Measurements from ENCODE around the gene GMPPB.
A peak's percentile ranks its signal among the peaks of the same experiment; 100 is the strongest.
"Not testable (repeated sequence)": the region's sequence is repeated elsewhere in the genome, so short reads cannot be mapped to it uniquely, and the experiment has no call there.

GMPPB gene

GRCh38 chr3:49723628-49724551 lies at the start of gene GMPPB:
Gene GMPPB, minus strand, starts transcription at chr3:49723951. Its CDS starts 225 bp downstream, at chr3:49723726.
- peak; percentile 97 for DNase-seq (ENCODE audit: low read depth)

DNA sequence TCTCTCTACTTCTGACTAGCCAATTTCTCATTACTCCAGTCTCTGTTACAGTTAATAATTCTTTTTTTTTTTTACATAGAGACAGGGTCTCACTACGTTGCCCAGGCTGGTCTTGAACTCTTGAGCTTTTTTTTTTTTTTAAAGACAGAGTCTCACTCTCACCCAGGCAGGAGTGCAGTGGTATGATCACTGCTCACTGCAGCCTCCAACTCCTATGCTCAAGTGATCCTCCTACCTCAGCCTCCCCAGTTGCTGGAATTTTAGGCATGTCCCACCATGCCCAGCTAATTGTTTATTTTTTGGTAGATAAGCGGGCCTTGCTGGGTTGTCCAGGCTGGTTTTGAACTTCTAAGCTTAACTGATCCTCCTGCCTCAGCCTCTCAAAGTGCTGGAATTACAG lies 49.0 kb upstream of the GMPPB start:
- no peak for DNase-seq (ENCODE audit: low read depth)

DNA sequence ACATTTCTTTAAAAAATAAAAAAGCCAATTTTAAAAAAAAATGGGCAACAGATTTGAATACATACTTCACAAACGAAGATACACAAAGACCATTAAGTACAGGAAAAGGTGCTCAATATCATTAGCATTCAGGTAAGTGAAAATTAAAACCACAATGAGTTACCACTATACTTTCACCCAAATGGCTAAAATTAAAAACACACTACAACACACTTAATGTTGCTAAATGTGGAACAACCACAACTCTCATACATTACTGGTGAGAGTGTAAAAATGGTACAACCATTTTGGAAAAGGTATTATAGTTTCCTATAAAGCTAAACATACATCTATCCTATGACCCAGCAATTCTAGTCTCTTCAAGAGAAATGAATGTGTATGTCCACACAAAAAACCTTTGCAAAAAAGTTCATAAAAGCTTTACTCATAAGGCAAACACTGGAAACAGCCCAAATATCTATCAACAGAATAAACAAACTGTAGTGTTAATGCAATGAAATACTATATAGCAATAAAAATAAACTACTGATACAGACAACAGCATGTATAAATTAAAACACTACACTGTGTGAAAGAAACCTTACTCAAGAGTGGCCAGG lies 47.7 kb upstream of the GMPPB start:
- DNase-seq (ENCODE audit: low read depth), result no peak

DNA sequence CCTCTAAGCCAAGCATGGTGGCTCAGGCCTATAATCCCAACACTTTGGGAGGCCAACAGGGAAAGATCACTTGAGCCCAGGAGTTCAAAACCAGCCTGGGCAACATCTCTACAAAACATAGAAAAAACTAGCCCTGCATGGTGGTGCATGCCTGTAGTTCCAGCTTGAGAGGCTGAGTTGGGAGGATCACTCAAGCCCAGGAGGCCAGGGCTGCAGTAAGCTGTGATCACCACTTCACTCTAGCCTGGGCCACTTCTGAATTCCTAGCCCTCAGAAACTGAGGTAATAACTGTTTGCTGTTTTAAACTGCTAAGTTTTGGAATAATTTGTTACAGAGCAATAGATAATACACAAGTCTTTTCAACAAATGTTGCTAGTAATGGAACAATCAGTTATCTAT lies 46.2 kb upstream of the GMPPB start:
- no peak for DNase-seq (ENCODE audit: low read depth)

DNA sequence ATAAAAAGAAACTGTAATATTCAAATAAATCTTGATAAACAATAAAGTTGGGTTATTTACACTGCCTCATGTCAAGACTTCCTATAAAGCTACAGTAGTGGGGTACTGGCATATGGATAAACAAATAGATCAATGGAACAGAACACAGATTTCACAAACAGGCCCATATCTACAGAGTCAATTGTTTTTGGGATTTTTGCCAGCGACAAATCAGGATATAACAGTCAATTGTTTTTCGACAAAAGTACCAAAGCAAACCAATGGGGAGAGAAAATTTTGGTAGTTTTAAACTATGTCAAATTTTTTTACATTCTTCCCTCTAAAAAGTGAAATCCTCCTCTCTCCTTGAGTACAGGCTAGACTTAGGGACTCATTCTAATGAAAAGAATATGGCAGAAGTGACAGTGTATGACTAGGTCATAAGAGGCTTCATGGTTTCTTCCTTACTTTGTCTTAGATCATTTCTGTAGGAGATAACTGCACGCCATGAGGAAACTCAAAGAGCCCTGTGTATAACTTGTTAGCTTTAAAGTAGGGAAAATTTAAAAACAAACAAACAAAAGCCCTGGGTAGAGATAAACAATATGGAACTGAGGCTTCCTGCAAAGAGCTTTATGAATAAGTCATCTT lies 45.6 kb upstream of the GMPPB start:
- no peak for DNase-seq (ENCODE audit: low read depth)

DNA sequence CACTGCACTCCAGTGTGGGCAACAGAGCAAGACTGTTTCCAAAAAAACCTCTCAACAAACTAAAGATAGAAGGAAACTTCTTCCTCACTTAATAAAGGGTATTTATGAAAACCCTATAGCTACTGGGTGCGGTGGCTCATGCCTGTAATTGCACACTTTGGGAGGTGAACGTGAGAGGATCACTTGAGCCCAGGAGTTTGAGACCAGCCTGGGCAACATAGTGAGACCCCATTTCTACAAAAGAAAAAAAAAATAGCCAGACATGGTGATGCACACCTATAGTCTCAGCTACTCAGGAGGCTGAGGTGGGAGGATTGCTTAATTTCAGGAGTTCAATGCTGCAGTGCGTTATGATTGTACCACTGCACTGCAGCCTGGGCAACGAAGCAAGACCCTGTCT lies 40.2 kb upstream of the GMPPB start:
- DNase-seq (ENCODE audit: low read depth), result no peak

GRCh38 chr3:49761661-49762060 lies 37.9 kb upstream of the GMPPB start:
- no peak for DNase-seq (ENCODE audit: low read depth)

- no peak for DNase-seq (ENCODE audit: low read depth)
Measured at GRCh38 chr3:49759226-49759625, 35.5 kb upstream of the GMPPB start.

GRCh38 chr3:49757197-49757596 lies 33.4 kb upstream of the GMPPB start:
- DNase-seq (ENCODE audit: low read depth), result no peak

- no peak for DNase-seq (ENCODE audit: low read depth)
Measured at GRCh38 chr3:49756036-49756435, 32.3 kb upstream of the GMPPB start.

DNA sequence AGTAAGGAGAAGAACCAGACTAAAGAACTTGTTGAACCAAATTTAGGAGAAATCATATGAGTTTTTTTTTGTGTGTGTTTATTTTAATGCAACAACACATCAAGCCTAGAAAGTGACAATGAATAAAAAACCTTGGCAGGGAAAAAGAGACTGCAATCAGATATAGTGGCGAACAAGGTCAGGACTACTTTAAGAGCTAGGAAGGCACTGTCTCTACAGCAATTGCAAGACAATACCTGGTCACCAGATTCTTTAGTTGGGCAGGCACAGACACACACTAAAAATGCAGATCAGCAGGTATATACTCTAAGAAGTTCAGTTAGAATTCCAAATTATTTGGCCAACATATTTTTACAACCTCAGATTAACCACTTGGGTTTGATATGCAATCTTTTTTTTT lies 30.8 kb upstream of the GMPPB start:
- no peak for DNase-seq (ENCODE audit: low read depth)

GRCh38 chr3:49751501-49751900 lies 27.8 kb upstream of the GMPPB start:
- DNase-seq (ENCODE audit: low read depth), result no peak

DNA sequence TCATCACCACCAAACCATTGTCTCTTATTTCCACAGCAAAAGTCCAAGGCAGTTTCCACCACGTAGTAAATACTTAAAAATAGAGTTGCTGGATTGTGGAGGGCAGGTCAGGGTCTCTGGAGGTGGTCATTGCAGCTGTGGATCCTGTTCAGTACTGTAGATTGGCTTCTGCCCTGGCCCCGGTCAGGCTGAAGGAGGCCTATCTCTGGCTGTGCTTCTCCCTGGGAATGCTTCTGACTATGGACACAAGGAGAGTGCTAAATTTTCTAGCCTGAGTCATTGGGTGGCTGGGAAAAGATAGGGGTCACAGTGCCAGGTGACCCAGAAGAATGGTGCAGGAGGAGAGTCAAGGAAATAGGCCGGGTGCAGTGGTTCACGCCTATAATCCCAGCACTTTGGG lies 26.3 kb upstream of the GMPPB start:
- DNase-seq (ENCODE audit: low read depth), result peak; percentile 24

DNA sequence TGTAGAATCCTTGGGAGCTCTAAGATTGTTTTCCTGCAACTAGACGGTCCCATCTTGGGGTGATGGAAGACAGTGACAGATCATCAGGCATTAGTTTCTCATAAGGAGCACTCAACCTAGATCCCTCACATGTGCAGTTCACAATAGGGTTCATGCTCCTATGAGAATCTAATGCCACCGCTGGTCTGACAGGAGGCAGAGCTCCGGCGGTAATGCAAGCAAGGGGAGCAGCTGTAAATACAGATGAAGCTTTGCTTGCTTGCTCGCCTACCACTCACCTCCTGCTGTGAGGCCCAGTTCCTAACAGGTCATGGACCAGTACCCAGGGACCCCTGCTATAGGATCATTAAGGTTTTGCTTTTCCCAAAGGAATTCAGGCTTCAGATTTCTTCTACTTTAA lies 25.1 kb upstream of the GMPPB start:
- not testable (repeated sequence) for DNase-seq (ENCODE audit: low read depth)

GRCh38 chr3:49747792-49748480 lies 24.2 kb upstream of the GMPPB start:
- DNase-seq (ENCODE audit: low read depth), result peak; percentile 88

DNA sequence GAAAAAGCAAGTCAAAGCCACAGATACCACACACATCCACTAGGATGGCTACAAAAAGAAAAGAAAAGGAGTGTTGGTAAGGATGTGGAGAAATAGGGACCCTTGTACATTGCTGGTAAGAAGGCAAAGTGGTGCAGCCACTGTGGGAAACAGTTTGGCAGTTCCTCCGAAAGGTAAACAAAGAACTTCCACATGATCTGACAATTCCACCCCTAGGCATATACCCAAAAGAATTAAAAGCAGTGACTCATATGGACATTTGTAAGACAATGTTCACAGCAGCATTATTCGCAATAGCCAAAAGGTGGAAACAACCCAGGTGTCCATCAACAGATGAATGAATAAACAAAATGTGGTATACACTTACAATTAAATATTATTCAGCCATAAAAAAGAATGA lies 22.2 kb upstream of the GMPPB start:
- DNase-seq (ENCODE audit: low read depth), result peak; percentile 55

GRCh38 chr3:49740427-49740826 lies 16.7 kb upstream of the GMPPB start:
- DNase-seq (ENCODE audit: low read depth), result no peak

GRCh38 chr3:49738067-49738713 lies 14.4 kb upstream of the GMPPB start:
- DNase-seq (ENCODE audit: low read depth), result no peak

GRCh38 chr3:49734752-49735151 lies 11.0 kb upstream of the GMPPB start:
- DNase-seq (ENCODE audit: low read depth), result no peak

DNA sequence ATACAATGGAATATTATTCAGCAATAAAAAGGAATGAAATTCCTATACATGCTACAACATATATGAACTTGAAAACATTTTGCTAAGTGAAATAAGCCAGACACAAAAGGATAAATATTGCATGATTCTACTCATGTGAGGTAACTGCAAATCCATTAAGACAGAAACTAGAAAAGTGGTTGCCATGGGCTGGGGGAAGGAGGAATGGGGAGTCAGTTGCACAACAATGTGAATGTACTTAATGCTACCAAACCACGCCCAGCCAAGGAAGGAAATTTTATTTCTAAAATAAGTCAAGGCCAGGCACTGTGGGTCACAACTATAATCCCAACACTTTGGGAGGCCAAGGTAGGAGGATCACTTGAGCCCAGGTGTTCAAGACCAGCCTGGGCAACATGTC lies 9.8 kb upstream of the GMPPB start:
- DNase-seq (ENCODE audit: low read depth), result no peak

GRCh38 chr3:49732597-49732996 lies 8.8 kb upstream of the GMPPB start:
- DNase-seq (ENCODE audit: low read depth), result no peak

Measured in ELR (cell line).